SW 1271 (cell line): Measurements from ENCODE around the gene HOXA5.

Source experiments
- DNase-seq, 2 experiments: peaks; one replicate each; lab custom pipeline; 2025; lab: John Stamatoyannopoulos, UW

HOXA5 gene

GRCh38 chr7:27107391-27108381 is 35.8 kb downstream of the HOXA5 start:
- DNase-seq = no peak

GRCh38 chr7:27106901-27107240 is 36.6 kb downstream of the HOXA5 start:
- no peak for DNase-seq

- DNase-seq = no peak
These were observed 37.1 kb downstream of the HOXA5 start for GRCh38 chr7:27106181-27106900.

- DNase-seq = no peak
These were observed 38.0 kb downstream of the HOXA5 start for GRCh38 chr7:27105301-27106031.

GRCh38 chr7:27104341-27105058 is 39.0 kb downstream of the HOXA5 start:
- DNase-seq = no peak

GRCh38 chr7:27103489-27104226 is 39.8 kb downstream of the HOXA5 start:
- DNase-seq = no peak

- DNase-seq = no peak
These were observed 40.7 kb downstream of the HOXA5 start, which contains the start of gene HOXA2 for GRCh38 chr7:27102581-27103442. HOXA2 (minus strand) TSS chr7:27102683; CDS start chr7:27102500, 183 bp downstream.

GRCh38 chr7:27101957-27102580 is 41.4 kb downstream of the HOXA5 start:
- no peak for DNase-seq

GRCh38 chr7:27101171-27101956 is 42.1 kb downstream of the HOXA5 start:
- no peak for DNase-seq

GRCh38 chr7:27100694-27101170 is 42.7 kb downstream of the HOXA5 start:
- DNase-seq = no peak

GRCh38 chr7:27099453-27100370 is 43.8 kb downstream of the HOXA5 start:
- no peak for DNase-seq

GRCh38 chr7:27098578-27099451 is 44.7 kb downstream of the HOXA5 start:
- DNase-seq = no peak

GRCh38 chr7:27097686-27098577 is 45.5 kb downstream of the HOXA5 start:
- DNase-seq = no peak

- peak in 1 of 2 experiments; percentile 33 for DNase-seq
These were observed 46.5 kb downstream of the HOXA5 start for GRCh38 chr7:27096768-27097514.
